HFF-Myc (cell line): Measurements from ENCODE around the gene HK1.
A peak's percentile ranks its signal among the peaks of the same experiment; 100 is the strongest.

Experiments
- DNase-seq: peaks from one replicate; pipeline ENCODE4 v3.0.0-alpha.2; 2011; ENCODE audit warnings: low read depth; ENCODE audit errors: extremely low read depth
- H3K4me3 ChIP-seq: replicated peaks from 2 replicates; pipeline ENCODE4 v1.5.1; 2011; ENCODE audit warnings: low read depth, mild to moderate bottlenecking, control low read depth, low read length
- TF ChIP-seq, protein P1 (sequence below): IDR thresholded peaks from 2 replicates; pipeline ENCODE4 v1.5.1; 2012; ENCODE audit warnings: mild to moderate bottlenecking, low read depth, low read length, control low read depth; ENCODE audit errors: missing control alignments

HK1 gene

GRCh38 chr10:69344591-69345252, 66.4 kb downstream of the HK1 start:
- no peak for DNase-seq
- H3K4me3 ChIP-seq, result no peak overlapping the region
- TF ChIP-seq, protein P1, sequence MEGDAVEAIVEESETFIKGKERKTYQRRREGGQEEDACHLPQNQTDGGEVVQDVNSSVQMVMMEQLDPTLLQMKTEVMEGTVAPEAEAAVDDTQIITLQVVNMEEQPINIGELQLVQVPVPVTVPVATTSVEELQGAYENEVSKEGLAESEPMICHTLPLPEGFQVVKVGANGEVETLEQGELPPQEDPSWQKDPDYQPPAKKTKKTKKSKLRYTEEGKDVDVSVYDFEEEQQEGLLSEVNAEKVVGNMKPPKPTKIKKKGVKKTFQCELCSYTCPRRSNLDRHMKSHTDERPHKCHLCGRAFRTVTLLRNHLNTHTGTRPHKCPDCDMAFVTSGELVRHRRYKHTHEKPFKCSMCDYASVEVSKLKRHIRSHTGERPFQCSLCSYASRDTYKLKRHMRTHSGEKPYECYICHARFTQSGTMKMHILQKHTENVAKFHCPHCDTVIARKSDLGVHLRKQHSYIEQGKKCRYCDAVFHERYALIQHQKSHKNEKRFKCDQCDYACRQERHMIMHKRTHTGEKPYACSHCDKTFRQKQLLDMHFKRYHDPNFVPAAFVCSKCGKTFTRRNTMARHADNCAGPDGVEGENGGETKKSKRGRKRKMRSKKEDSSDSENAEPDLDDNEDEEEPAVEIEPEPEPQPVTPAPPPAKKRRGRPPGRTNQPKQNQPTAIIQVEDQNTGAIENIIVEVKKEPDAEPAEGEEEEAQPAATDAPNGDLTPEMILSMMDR, result no peak

GRCh38 chr10:69345402-69345801, 67.1 kb downstream of the HK1 start:
- no peak for DNase-seq
- H3K4me3 ChIP-seq, result no peak overlapping the region
- TF ChIP-seq, protein P1, result no peak

- DNase-seq, result no peak
Measured at GRCh38 chr10:69345890-69346474, 67.7 kb downstream of the HK1 start.

DNA sequence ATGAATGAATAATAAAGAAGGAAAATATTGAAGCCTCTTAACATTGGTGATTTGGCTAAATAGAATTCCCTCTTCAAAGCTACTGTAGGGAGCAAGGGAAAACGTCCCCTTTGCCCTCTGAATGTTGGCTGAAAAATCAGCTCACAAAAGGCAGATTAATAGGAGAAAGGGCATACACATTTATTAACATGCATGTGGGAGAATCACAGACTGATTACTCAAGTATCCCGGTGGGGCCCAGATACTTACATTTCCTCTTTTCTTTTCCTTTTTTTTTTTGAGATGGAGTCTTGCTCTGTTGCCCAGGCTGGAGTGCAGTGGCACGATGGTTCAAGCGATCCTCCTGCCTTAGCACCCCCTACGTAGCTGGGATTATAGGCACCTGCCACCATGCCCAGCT, 68.5 kb downstream of the HK1 start:
- DNase-seq, result no peak
- no peak overlapping the region for H3K4me3 ChIP-seq
- TF ChIP-seq, protein P1, result no peak

More at GRCh38 chr10:69345890-69346474, 67.7 kb downstream of the HK1 start:
- TF ChIP-seq, protein P1, result no peak
- no peak overlapping the region for H3K4me3 ChIP-seq

DNA sequence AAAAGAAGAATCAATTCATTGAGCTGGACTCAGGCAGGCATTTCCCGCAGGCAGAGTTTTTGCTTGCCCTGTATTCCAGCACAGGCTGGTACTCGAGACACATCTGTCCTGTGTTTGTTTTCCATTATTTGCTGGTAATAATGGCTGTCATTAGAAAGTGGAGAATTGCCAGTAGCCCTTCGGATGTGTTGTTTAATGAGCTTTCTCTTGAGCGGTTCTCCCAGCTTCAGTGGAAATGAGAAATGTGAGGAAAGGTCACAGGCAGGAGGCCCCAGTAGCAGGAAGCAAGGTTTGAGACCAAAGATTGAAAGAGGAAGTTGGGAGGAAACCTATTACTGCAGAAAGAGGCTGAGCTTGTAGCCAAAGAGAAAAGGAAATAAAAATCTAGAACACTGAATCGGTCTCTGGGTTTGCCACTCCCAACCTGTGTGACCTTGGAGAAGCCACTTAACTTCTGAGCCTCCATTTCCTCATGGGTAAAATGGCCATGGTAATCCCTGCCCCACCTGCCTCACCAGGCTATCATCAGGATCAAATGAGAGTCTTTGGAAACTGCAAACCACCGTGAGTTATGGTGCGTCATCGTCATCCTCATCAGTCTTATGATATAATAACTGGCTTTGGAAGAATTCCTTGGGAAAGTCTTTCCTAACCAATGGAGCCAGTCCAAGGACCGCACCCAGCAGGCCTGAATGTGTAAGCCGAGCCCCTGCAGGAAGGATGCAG, 70.7 kb downstream of the HK1 start:
- TF ChIP-seq, protein P1, result no peak
- no peak overlapping the region for H3K4me3 ChIP-seq
- DNase-seq, result peak; percentile 27

GRCh38 chr10:69349542-69349888, 71.2 kb downstream of the HK1 start:
- DNase-seq, result no peak
- H3K4me3 ChIP-seq, result no peak overlapping the region
- TF ChIP-seq, protein P1, result no peak
